Endothelial cell of umbilical vein (primary cell): Measurements from ENCODE around the gene ERBB4. TPM values are rescaled to one million over a fixed set of nuclear protein-coding genes. Genes with fewer than 3 reads are reported as not detected.

ENCODE experiments used
- BruUV-seq: library from RNA; stranded (reverse); fragments of 400-500 nt; replicated peaks from 2 replicates; lab custom pipeline; 2021; lab: Mats Ljungman, UMichigan
- CTCF ChIA-PET: fragments of 300-600, 350-600 bp; sonication (Branson Sonifier 250); formaldehyde crosslinking; loops from one replicate; lab custom pipeline; 2021; ENCODE audit warnings: antibody characterized with exemption, inconsistent platforms; lab: Charles Lee
- POLR2A ChIA-PET: fragments of 300-600, 350-600 bp; sonication (Branson Sonifier 250); formaldehyde crosslinking; loops from one replicate; lab custom pipeline; 2021; ENCODE audit warnings: antibody characterized with exemption, inconsistent platforms; lab: Charles Lee
- DNase-seq: peaks from one replicate; pipeline ENCODE4 v3.0.0-alpha.2; 2011; ENCODE audit warnings: low read depth, low spot score
- FAIRE-seq: peaks from 2 replicates; lab custom pipeline; 2011; peaks lifted over from hg19 to GRCh38; lab: Jason Lieb, UNC
- H2AFZ ChIP-seq: 2 replicates; pipeline ENCODE4 v1.6.0; 2012; ENCODE audit warnings: low read depth, low read length, control low read depth, inconsistent platforms
- H3K27ac ChIP-seq: 2 replicates; pipeline ENCODE4 v1.5.1; 2011; ENCODE audit warnings: low read depth, mild to moderate bottlenecking, control low read depth, low read length, moderate library complexity; ENCODE audit not compliant: insufficient read depth
- H3K27me3 ChIP-seq, 2 experiments: 2 replicates each; pipeline versions ENCODE4 v1.6.0 to v1.6.1; 2011; ENCODE audit warnings: low read length in 2 of 2, mixed read lengths in 1 of 2; ENCODE audit not compliant: control insufficient read depth in 2 of 2, insufficient read depth in 2 of 2
- H3K36me3 ChIP-seq, 2 experiments: 2 replicates in 1 of 2; 3 replicates in 1 of 2; pipeline ENCODE4 v1.5.1; 2011; ENCODE audit warnings: low read length in 2 of 2, mild to moderate bottlenecking in 1 of 2, moderate library complexity in 1 of 2; ENCODE audit not compliant: control insufficient read depth in 2 of 2, insufficient read depth in 2 of 2; ENCODE audit errors: extremely low read depth in 1 of 2
- H3K4me1 ChIP-seq: 3 replicates; pipeline ENCODE4 v1.5.1; 2011; ENCODE audit warnings: mild to moderate bottlenecking, low read length; ENCODE audit not compliant: control insufficient read depth, insufficient read depth; ENCODE audit errors: extremely low read depth
- H3K4me2 ChIP-seq: 2 replicates; pipeline ENCODE4 v1.6.1; 2011; ENCODE audit warnings: low read length, control low read depth, mixed read lengths; ENCODE audit not compliant: insufficient read depth
- H3K4me3 ChIP-seq, 3 experiments: fragments of 200-600 bp in 1 of 3; sonication (generic), shearing (Covaris generic) in 1 of 3; replicated peaks in 1 of 3; 2 replicates each; pipeline ENCODE4 v1.5.1; 2011 to 2016; ENCODE audit warnings: control low read depth in 3 of 3, low read length in 3 of 3, mild to moderate bottlenecking in 2 of 3, inconsistent platforms in 1 of 3, low read depth in 1 of 3, moderate library complexity in 1 of 3; ENCODE audit not compliant: insufficient read depth in 1 of 3
- H3K79me2 ChIP-seq: 2 replicates; pipeline ENCODE4 v1.6.0; 2012; ENCODE audit warnings: low read length, inconsistent platforms; ENCODE audit not compliant: control insufficient read depth, insufficient read depth
- H3K9ac ChIP-seq: replicated peaks from 2 replicates; pipeline ENCODE3; 2011; ENCODE audit warnings: low read length, control low read depth; ENCODE audit not compliant: insufficient read depth; ENCODE audit errors: extremely low read depth
- H3K9me1 ChIP-seq: replicated peaks from 3 replicates; pipeline ENCODE4 v1.6.0; 2011; ENCODE audit warnings: mild to moderate bottlenecking, low read length; ENCODE audit not compliant: control insufficient read depth, insufficient read depth; ENCODE audit errors: extremely low read depth
- H3K9me3 ChIP-seq: replicated peaks from 2 replicates; pipeline ENCODE4 v1.5.1; 2012; ENCODE audit warnings: low read length, inconsistent platforms; ENCODE audit not compliant: control insufficient read depth, insufficient read depth
- H4K20me1 ChIP-seq: replicated peaks from 2 replicates; pipeline ENCODE3; 2011; ENCODE audit warnings: mild to moderate bottlenecking, low read length; ENCODE audit not compliant: control insufficient read depth, insufficient read depth; ENCODE audit errors: extremely low read depth
- EZH2 ChIP-seq: IDR thresholded peaks from 2 replicates; pipeline ENCODE4 v1.6.1; 2012; ENCODE audit warnings: borderline replicate concordance, low read depth, mild to moderate bottlenecking, moderate library complexity, low read length, inconsistent platforms; ENCODE audit not compliant: severe bottlenecking
- FOS ChIP-seq: IDR thresholded peaks from 2 replicates; pipeline ENCODE4 v1.6.1; 2011; ENCODE audit warnings: mild to moderate bottlenecking, low read length, moderate library complexity, borderline replicate concordance; ENCODE audit not compliant: insufficient read depth
- GATA2 ChIP-seq: IDR thresholded peaks from 2 replicates; pipeline ENCODE4 v1.7.0; 2011; ENCODE audit warnings: low read depth, mild to moderate bottlenecking, moderate library complexity, mixed read lengths, low read length; ENCODE audit not compliant: insufficient read length, insufficient read depth
- JUN ChIP-seq: IDR thresholded peaks from 2 replicates; pipeline ENCODE4 v1.6.1; 2011; ENCODE audit warnings: borderline replicate concordance, low read depth; ENCODE audit not compliant: insufficient read length, insufficient read depth
- MYC ChIP-seq: IDR thresholded peaks from one replicate; pipeline ENCODE4 v1.6.1; 2011; ENCODE audit warnings: mild to moderate bottlenecking, low read depth, low read length
- POLR2A ChIP-seq: IDR thresholded peaks from 2 replicates; pipeline ENCODE4 v1.6.1; 2012; ENCODE audit warnings: low read depth, mild to moderate bottlenecking, control low read depth, low read length
- POLR2AphosphoS5 ChIP-seq: IDR thresholded peaks from 2 replicates; pipeline ENCODE4 v1.6.1; 2012; ENCODE audit warnings: low read depth, mild to moderate bottlenecking, control low read depth, low read length, moderate library complexity; ENCODE audit not compliant: insufficient read depth
- dilution Hi-C: fragments of 300-500 bp; cut with MboI; formaldehyde crosslinking; loops from one replicate; pipeline ENCODE4 v1.15.0; 2019; ENCODE audit warnings: low sequenced_read_pairs; ENCODE audit not compliant: extremely low pct_ligation_motif_present
- intact Hi-C: fragments of 100-400 bp; cut with micrococcal nuclease; formaldehyde crosslinking; loops from one replicate; pipeline ENCODE4 v1.10.0; 2022
- polyA plus RNA-seq, 4 experiments: library from polyadenylated mRNA; depleted of rRNA in 3 of 4; stranded (reverse) in 3 of 4; unstranded in 1 of 4; fragments of >200 nt; gene quantifications; 2 replicates each; pipeline versions ENCODE4 v1.2.1 to v1.2.3, GENCODE V29; 2011 to 2012; ENCODE audit warnings: missing spikeins in 1 of 4
- total RNA-seq: library from RNA; stranded (reverse); gene quantifications from 2 replicates; pipeline ENCODE4 v1.2.3, GENCODE V29; 2021
- TF ChIP-seq, protein P1 (sequence below): IDR thresholded peaks from 2 replicates; pipeline ENCODE4 v1.6.1; 2011; ENCODE audit not compliant: insufficient read depth, insufficient read length
- TF ChIP-seq, protein P2 (sequence below), 2 donors: IDR thresholded peaks; 1 replicate in 1 of 2; 2 replicates in 1 of 2; pipeline ENCODE4 v1.5.1; 2011; ENCODE audit warnings: low read length in 2 of 2, mild to moderate bottlenecking in 2 of 2, moderate library complexity in 2 of 2, control low read depth in 1 of 2, inconsistent platforms in 1 of 2, low read depth in 1 of 2; ENCODE audit not compliant: insufficient read depth in 1 of 2; ENCODE audit errors: extremely low read depth in 1 of 2

ERBB4 gene
- total and polyA plus RNA-seq, 2 donors (not counting 3 experiments of a cell fraction or from before 2014, with no cell fraction given), result 0.01 to 0.27 TPM

DNA sequence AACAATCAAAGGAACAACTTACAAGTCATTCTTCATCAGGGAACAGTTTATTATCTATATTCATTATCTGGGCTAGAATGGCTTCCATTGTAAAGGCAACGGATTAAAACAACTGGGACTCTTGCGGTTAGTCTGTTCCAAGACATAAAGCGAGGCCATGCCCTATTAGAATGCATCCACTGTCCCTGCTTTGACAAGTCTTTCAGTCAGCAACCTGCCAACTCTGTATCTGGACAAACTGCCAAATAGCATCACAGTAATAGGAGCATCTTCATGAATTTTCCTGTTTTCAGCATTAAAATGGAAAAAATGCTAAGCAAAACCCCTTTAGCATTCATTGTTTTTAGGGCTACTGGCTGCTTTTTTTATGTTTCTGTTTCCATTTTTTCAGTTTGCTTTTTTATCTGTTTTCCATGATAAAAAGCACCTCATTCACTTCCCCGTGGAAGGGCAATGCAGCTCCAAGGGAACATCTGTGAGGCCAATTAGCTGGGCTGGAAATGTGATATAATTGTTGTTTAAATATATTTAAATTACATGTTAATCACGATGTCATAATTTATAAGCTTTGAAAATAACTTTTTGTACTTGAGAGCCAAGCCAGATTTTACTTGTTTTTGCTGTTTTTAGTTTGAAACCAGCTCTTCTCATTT, 1147.9 kb downstream of the ERBB4 start:
- Histone ChIP-seq H3K4me2 (no peak overlapping the region), H3K27me3 (no peaks in the 10 kb centered on the region), H3K27ac (no peak overlapping the region), H3K36me3 (no peaks in the 10 kb centered on the region), H3K4me1 (no peaks in the 10 kb centered on the region), H3K79me2 (no peaks in the 10 kb centered on the region), H4K20me1 (no peaks in the 10 kb centered on the region), H2AFZ (no peak overlapping the region), H3K4me3 (no peak overlapping the region), H3K9me3 (no peaks in the 10 kb centered on the region), H3K9ac (no peak overlapping the region), H3K9me1 (no peaks in the 10 kb centered on the region)
- CTCF ChIA-PET, result interaction anchor here (0.9 kb wide), 1 partner anchor 888 kb away, joined by 3 read pairs; no protein-coding TSS in a partner anchor
- no peak for DNase-seq
- POLR2A ChIA-PET, result no interaction called here
- dilution Hi-C loops, result no loop called here
- BruUV-seq, result no TSS peak
- intact Hi-C loops, result no loop called here
- FAIRE-seq, result no peak
- TF ChIP-seq POLR2A, result no peak
- TF ChIP-seq POLR2AphosphoS5, result no peak
- TF ChIP-seq JUN, result no peak
- TF ChIP-seq GATA2, result no peak
- TF ChIP-seq, protein P1, sequence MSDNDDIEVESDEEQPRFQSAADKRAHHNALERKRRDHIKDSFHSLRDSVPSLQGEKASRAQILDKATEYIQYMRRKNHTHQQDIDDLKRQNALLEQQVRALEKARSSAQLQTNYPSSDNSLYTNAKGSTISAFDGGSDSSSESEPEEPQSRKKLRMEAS, result no peak
- TF ChIP-seq FOS, result no peak
- TF ChIP-seq MYC, result no peak
- TF ChIP-seq, protein P2, sequence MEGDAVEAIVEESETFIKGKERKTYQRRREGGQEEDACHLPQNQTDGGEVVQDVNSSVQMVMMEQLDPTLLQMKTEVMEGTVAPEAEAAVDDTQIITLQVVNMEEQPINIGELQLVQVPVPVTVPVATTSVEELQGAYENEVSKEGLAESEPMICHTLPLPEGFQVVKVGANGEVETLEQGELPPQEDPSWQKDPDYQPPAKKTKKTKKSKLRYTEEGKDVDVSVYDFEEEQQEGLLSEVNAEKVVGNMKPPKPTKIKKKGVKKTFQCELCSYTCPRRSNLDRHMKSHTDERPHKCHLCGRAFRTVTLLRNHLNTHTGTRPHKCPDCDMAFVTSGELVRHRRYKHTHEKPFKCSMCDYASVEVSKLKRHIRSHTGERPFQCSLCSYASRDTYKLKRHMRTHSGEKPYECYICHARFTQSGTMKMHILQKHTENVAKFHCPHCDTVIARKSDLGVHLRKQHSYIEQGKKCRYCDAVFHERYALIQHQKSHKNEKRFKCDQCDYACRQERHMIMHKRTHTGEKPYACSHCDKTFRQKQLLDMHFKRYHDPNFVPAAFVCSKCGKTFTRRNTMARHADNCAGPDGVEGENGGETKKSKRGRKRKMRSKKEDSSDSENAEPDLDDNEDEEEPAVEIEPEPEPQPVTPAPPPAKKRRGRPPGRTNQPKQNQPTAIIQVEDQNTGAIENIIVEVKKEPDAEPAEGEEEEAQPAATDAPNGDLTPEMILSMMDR (IDR thresholded peaks at IDR 0.05; ENCODE audit: extremely low read depth in 1 of 2, insufficient read depth in 1 of 2, low read depth in 1 of 2, low read length in 2 of 2), result no peak
- TF ChIP-seq EZH2, result no peak
